Measurements from ENCODE around the gene MAGEA9.
"Not testable (repeated sequence)": the region's sequence is repeated elsewhere in the genome, so short reads cannot be mapped to it uniquely, and the experiment has no call there.

- TF ChIP-seq EZH2 (IDR thresholded peaks at IDR 0.05; ENCODE audit: borderline replicate concordance, insufficient read depth, low read length, poor library complexity, severe bottlenecking); CTCF (IDR thresholded peaks at IDR 0.05; ENCODE audit: poor library complexity, severe bottlenecking); RAD21 (conservative IDR thresholded peaks at IDR 0.05); SMC3 (conservative IDR thresholded peaks at IDR 0.05; ENCODE audit: poor library complexity); EP300 (conservative IDR thresholded peaks at IDR 0.05; ENCODE audit: poor library complexity, severe bottlenecking); REST (IDR thresholded peaks at IDR 0.05; ENCODE audit: borderline replicate concordance): not testable (repeated sequence)
Observed at GRCh38 chrX:149781727-149782126, at the start of gene MAGEA9.
